HL-60 (cell line): ENCODE results near the gene ARHGAP32.

ENCODE experiments used
- CTCF ChIP-seq: IDR thresholded peaks from one replicate; pipeline ENCODE4 v1.5.1; 2011; ENCODE audit warnings: low read length, control low read depth, inconsistent platforms; ENCODE audit not compliant: insufficient read depth
- POLR2AphosphoS5 ChIP-seq: IDR thresholded peaks from 2 replicates; pipeline ENCODE4 v1.6.1; 2012; ENCODE audit warnings: low read depth

GRCh38 chr11:129224538-129224937 is 32.4 kb upstream of the ARHGAP32 start:
- no peak for TF ChIP-seq POLR2AphosphoS5
- no peak for TF ChIP-seq CTCF
